ENCODE measurements around the gene SERINC3. TPM values are rescaled to one million over a fixed set of nuclear protein-coding genes. Genes with fewer than 3 reads are reported as not detected.

SERINC3 gene
- polyA plus RNA-seq, 1 of the 3 experiments (the other 2 are of a cell fraction) = 105 TPM

DNA sequence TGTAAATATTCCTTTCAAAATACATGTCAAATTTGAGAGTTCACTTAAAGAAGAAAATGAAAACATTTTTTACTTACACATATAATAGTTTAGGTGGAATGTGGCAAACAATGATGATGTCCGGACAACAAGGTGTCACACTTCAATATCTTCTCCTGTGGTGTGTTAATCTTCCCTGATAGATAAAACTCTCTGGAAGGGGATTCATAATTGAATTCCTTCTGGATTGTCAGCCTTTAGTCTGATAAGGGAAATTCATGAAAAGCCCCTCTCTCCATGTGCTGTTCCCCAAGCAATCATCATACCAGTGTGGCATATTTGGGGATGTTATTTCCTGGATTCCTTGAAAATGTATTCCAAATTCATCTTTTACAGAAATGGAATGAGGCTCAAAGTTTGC is 971 bp upstream of the SERINC3 start:
- POLR2A ChIA-PET = interaction anchor here (0.7 to 1.4 kb wide), 2 partner anchors 9 to 18 kb away, joined by 3 to 4 read pairs; no protein-coding TSS in a partner anchor
- peaks cover 4 to 11% of the 10 kb centered on the region in 2 experiments; a peak in 3 of 4 replicates for H3K4me1 ChIP-seq (ENCODE audit: control insufficient read depth in 1 of 2, insufficient read depth in 2 of 2, low read depth in 1 of 2, low read length in 1 of 2)

GRCh38 chr20:44520881-44521280 is 989 bp downstream of the SERINC3 start:
- Histone ChIP-seq H3K9ac (peak overlapping the region; percentile 99), H2AFZ (ENCODE audit: low read depth) (no peak overlapping the region; the same call in 1 of the 2 replicates), H3K36me3 (replicated peaks in 1 of 2; ENCODE audit: control insufficient read depth in 1 of 2, insufficient read depth in 2 of 2, low read length in 1 of 2) (peaks cover 0 to 2% of the 10 kb centered on the region in 2 experiments), H4K20me1 (ENCODE audit: insufficient read depth) (peaks cover 54% of the 10 kb centered on the region; the same call in 1 of the 2 replicates), H3K27me3 (ENCODE audit: insufficient read depth) (no peaks in the 10 kb centered on the region), H3K79me2 (ENCODE audit: insufficient read depth) (peaks cover 60% of the 10 kb centered on the region), H3K4me1 (ENCODE audit: control insufficient read depth in 1 of 2, insufficient read depth in 2 of 2, low read depth in 1 of 2, low read length in 1 of 2) (peaks cover 1 to 11% of the 10 kb centered on the region in 2 experiments; a peak in 3 of 4 replicates), H3K27ac (ENCODE audit: low read depth in 2 of 2, low read length in 1 of 2) (peak overlapping the region in 1 of 2 experiments; percentile 96; a peak in 2 of 4 replicates), H3K9me2 (no peaks in the 10 kb centered on the region), H3F3A (replicated peaks; ENCODE audit: insufficient read depth) (no peaks in the 10 kb centered on the region), H3K4me2 (peak overlapping the region; percentile 98), H3K9me3 (no peaks in the 10 kb centered on the region), H3K4me3 (ENCODE audit: low read depth in 2 of 2, low read length in 1 of 2) (peak overlapping the region; percentile 90 to 94)
- 50% methylated on average over 3 of the region's 3 CpGs for WGBS (ENCODE audit: low lambda C conversion rate)
- TF ChIP-seq FOXM1 (IDR thresholded peaks at IDR 0.05; ENCODE audit: low read depth) (no peak), ELF1 (IDR thresholded peaks at IDR 0.05) (no peak), TAF1 (IDR thresholded peaks at IDR 0.05; ENCODE audit: borderline replicate concordance, low read depth, low read length) (no peak), USF1 (IDR thresholded peaks at IDR 0.05; ENCODE audit: borderline replicate concordance, low read depth) (no peak), TCF12 (IDR thresholded peaks at IDR 0.05) (no peak), MAX (IDR thresholded peaks at IDR 0.05; ENCODE audit: low read depth) (no peak), FOXJ3 (CRISPR knock-in tag; IDR thresholded peaks at IDR 0.05) (no peak), YY1 (IDR thresholded peaks at IDR 0.05; ENCODE audit: low read depth) (no peak), GATA2 (CRISPR knock-in tag; IDR thresholded peaks at IDR 0.05) (no peak)
- TF ChIP-seq, protein P1, sequence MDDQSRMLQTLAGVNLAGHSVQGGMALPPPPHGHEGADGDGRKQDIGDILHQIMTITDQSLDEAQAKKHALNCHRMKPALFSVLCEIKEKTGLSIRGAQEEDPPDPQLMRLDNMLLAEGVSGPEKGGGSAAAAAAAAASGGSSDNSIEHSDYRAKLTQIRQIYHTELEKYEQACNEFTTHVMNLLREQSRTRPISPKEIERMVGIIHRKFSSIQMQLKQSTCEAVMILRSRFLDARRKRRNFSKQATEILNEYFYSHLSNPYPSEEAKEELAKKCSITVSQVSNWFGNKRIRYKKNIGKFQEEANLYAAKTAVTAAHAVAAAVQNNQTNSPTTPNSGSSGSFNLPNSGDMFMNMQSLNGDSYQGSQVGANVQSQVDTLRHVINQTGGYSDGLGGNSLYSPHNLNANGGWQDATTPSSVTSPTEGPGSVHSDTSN (IDR thresholded peaks at IDR 0.05) = no peak
- CTCF ChIA-PET = interaction anchor here (1.1 to 3.2 kb wide), 5 partner anchors 10 to 163 kb away, joined by 3 to 19 read pairs (median 4); no protein-coding TSS in a partner anchor
- no peak for DNase-seq
- POLR2A ChIA-PET = interaction anchor here (1.2 to 1.7 kb wide), 2 partner anchors 11 to 45 kb away, joined by 4 to 9 read pairs; partner anchors contain the start of gene TTPAL

More for the DNA sequence above, 971 bp upstream of the SERINC3 start:
- no peaks in the 10 kb centered on the region for H3K9me2 ChIP-seq
- TF ChIP-seq SIN3A (IDR thresholded peaks at IDR 0.05; ENCODE audit: borderline replicate concordance, low read depth, low read length) = no peak
- TF ChIP-seq, protein P2, sequence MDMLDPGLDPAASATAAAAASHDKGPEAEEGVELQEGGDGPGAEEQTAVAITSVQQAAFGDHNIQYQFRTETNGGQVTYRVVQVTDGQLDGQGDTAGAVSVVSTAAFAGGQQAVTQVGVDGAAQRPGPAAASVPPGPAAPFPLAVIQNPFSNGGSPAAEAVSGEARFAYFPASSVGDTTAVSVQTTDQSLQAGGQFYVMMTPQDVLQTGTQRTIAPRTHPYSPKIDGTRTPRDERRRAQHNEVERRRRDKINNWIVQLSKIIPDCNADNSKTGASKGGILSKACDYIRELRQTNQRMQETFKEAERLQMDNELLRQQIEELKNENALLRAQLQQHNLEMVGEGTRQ (IDR thresholded peaks at IDR 0.05; ENCODE audit: borderline replicate concordance, low read depth, low read length) = no peak
- no peak overlapping the region; a peak in 1 of 4 replicates for H3K4me3 ChIP-seq (ENCODE audit: low read depth in 2 of 2, low read length in 1 of 2)
- H3K27ac ChIP-seq (ENCODE audit: low read depth in 2 of 2, low read length in 1 of 2) = peak overlapping the region in 1 of 2 experiments; percentile 96; a peak in 3 of 4 replicates
- no peak overlapping the region for H3K4me2 ChIP-seq
- WGBS (ENCODE audit: low lambda C conversion rate) = 97% methylated on average over 1 of the region's 1 CpG
- peaks cover 34% of the 10 kb centered on the region; the same call in 1 of the 2 replicates for H4K20me1 ChIP-seq (ENCODE audit: insufficient read depth)
- no peaks in the 10 kb centered on the region for H3K9me3 ChIP-seq
- DNase-seq = no peak
- H3K27me3 ChIP-seq (ENCODE audit: insufficient read depth) = no peaks in the 10 kb centered on the region
- CTCF ChIA-PET = interaction anchor here (0.5 to 3.2 kb wide), 8 partner anchors 12 to 299 kb away, joined by 3 to 19 read pairs (median 4); partner anchors contain the start of gene TTPAL
- H2AFZ ChIP-seq (ENCODE audit: low read depth) = peak overlapping the region; percentile 77
- H3K79me2 ChIP-seq (ENCODE audit: insufficient read depth) = peaks cover 40% of the 10 kb centered on the region
- H3F3A ChIP-seq (replicated peaks; ENCODE audit: insufficient read depth) = no peaks in the 10 kb centered on the region
- no peaks in the 10 kb centered on the region for H3K36me3 ChIP-seq (replicated peaks in 1 of 2; ENCODE audit: control insufficient read depth in 1 of 2, insufficient read depth in 2 of 2, low read length in 1 of 2)
- H3K9ac ChIP-seq = peak overlapping the region; percentile 99; the same call in 1 of the 2 replicates

Measured in SK-N-SH (cell line).